Measurements from ENCODE around the gene ZNF593. TPM values are rescaled to one million over a fixed set of nuclear protein-coding genes. Genes with fewer than 3 reads are reported as not detected.

Gene ZNF593
- total and polyA plus RNA-seq, 2 experiments from 2014 or later = 26.2 to 108 TPM

GRCh38 chr1:26197813-26198212 is 28.1 kb downstream of the ZNF593 start (continued):
- no peak for TF ChIP-seq REST (IDR thresholded peaks at IDR 0.05; ENCODE audit: unreplicated experiment)

DNA sequence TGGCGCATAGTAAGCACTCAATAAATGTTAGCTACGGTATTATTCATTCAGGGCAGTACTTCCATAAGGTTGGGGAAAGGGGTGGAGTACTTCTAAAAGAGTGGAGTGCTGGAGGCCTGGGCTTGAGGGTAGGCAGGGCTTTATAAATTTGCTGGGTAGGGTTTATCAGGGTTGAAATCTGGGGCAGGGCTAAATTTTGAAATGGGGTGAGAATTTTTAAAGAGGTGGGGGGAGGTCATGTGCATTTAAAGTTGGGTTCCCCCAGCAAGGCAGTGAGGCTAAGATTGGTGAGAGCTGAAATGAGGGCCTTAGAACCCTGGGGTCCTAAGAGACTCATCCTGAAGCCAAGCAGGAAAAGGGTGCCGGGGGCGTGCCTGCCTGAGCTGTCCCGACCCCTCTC is 30.7 kb downstream of the ZNF593 start:
- H3K4me3 Mint-ChIP-seq = peak overlapping the region; percentile 75
- H3K9me3 Mint-ChIP-seq = no peaks in the 10 kb centered on the region
- H3K4me1 ChIP-seq (ENCODE audit: insufficient read depth) = no peaks in the 10 kb centered on the region
- DNase-seq (ENCODE audit: low spot score) (no peak), ATAC-seq (no peak)
- H3F3A ChIP-seq (replicated peaks; ENCODE audit: low read depth) = no peaks in the 10 kb centered on the region
- H3K9me2 ChIP-seq (ENCODE audit: insufficient read depth) = no peaks in the 10 kb centered on the region
- H2AFZ ChIP-seq = peak overlapping the region; percentile 98
- H3K27me3 ChIP-seq (ENCODE audit: insufficient read depth) = no peaks in the 10 kb centered on the region
- no peaks in the 10 kb centered on the region for H3K36me3 Mint-ChIP-seq (ENCODE audit: low read depth)
- TF ChIP-seq EZH2 (IDR thresholded peaks at IDR 0.05; ENCODE audit: low read depth, unreplicated experiment) (no peak), ZNF114 (CRISPR knock-in tag; IDR thresholded peaks at IDR 0.05) (no peak), POLR2AphosphoS5 (IDR thresholded peaks at IDR 0.05; ENCODE audit: low read depth) (no peak), ZNF462 (CRISPR knock-in tag; IDR thresholded peaks at IDR 0.05) (no peak)
- peak overlapping the region; percentile 79 for H3K4me2 ChIP-seq
- peak overlapping the region; percentile 57 for H3K4me3 ChIP-seq
- H3K79me2 ChIP-seq (replicated peaks; ENCODE audit: insufficient read depth) = no peaks in the 10 kb centered on the region
- no peak overlapping the region for H3K27ac Mint-ChIP-seq
- peaks cover 28% of the 10 kb centered on the region for H3K27me3 Mint-ChIP-seq (ENCODE audit: insufficient read depth, low read depth, poor library complexity)
- peaks cover 27% of the 10 kb centered on the region for H3K4me1 Mint-ChIP-seq
- no peaks in the 10 kb centered on the region for H4K20me1 ChIP-seq (replicated peaks; ENCODE audit: insufficient read depth)
- no peak overlapping the region for H3K27ac ChIP-seq (ENCODE audit: low read depth)
- H3K36me3 ChIP-seq (ENCODE audit: insufficient read depth) = no peaks in the 10 kb centered on the region
